GM18498 (cell line): ENCODE results near the gene SLC50A1.
"Not testable (repeated sequence)": the region's sequence is repeated elsewhere in the genome, so short reads cannot be mapped to it uniquely, and the experiment has no call there.

ENCODE experiments used
- ATAC-seq: cut with Tn5 transposase; IDR thresholded peaks from one replicate; pipeline ENCODE4 v1.9.1; 2021; ENCODE audit warnings: mild to moderate bottlenecking, moderate library complexity; ENCODE audit not compliant: unreplicated experiment

The SLC50A1 gene

DNA sequence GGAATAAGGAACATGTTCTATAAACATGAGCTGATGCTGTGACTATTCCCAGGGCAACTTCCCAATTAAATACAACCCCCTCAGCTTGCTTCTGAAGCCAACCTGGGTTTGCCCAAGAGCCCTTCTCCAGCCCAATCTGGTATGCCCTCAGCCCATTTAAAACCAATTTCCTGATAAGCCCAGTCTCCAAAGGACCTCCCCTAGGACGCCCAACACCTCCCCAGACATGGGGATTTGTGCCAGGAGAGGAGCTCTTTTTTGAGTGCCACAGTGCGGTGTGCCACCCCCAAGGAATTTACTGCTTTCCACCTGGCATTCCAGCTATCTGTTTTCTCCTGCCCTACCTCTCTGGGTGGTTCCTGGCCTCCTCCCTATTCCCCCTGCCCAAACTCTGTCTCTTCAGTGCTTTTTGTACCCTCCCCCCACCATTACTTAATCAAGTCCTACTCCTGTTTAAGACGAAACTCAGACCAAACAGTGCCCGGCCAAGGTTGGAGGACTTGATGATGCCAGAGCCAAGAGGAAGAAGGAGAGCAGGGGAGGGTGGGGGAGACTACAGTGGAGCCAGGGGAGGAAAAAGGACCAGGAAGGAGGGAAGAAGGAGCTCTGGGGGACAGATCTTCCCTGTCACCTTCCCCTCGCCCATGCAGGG, 19.4 kb upstream of the SLC50A1 start:
- no peak for ATAC-seq

DNA sequence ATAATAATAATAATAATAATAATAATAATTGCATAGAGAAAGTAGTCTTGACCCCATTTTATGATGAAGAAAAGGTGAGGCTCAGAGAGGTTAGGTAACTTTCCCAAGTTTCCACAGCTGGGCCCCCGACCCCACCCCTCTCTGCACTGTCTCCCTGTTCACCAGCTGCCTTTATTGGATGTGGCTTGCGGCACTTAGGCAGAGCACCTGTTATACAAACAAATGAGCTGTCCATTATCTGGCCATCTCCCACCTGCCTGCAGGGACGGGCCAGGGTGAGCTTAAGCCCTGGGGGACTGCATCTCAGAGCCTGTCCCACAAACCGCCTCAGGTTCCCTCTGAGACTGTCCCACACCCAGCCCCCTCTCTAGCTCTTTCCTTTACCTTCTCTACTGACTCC, 18.0 kb upstream of the SLC50A1 start:
- ATAC-seq = no peak

DNA sequence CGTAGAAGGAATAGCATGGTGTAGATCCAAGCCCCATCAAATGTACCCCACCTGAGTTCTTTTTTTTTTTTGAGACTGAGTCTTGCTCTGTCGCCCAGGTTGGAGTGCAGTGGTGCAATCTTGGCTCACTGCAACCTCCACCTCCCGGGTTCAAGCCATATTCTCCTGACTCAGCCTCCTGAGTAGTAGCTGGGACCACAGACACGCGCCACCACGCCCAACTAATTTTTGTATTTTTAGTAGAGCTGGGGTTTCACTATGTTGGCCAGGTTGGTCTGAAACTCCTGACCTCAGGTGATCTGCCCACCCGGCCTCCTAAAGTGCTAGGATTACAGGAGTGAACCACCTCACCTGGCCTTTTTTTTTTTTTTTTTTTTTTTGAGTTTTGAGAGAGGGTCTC, 17.6 kb upstream of the SLC50A1 start:
- not testable (repeated sequence) for ATAC-seq

DNA sequence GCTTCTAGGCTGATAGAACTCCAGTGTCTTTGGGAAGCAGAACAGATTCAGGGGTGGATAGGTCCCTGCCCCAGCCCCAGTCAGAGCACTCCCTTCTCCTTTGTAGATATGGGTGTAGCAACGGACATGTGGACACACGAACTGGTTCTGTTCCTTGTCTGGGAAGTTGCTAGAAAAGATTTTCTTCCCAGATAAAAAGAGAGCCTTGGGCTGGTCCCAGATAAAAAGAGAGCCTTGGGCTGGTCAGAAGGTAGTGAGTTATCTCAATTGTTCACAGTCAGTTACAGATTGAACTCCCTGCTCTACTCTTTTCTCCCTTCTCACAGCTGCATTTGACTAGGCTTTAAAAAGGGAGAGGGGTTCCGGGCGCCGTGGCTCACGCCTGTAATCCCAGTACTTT, 15.4 kb upstream of the SLC50A1 start:
- ATAC-seq = no peak

DNA sequence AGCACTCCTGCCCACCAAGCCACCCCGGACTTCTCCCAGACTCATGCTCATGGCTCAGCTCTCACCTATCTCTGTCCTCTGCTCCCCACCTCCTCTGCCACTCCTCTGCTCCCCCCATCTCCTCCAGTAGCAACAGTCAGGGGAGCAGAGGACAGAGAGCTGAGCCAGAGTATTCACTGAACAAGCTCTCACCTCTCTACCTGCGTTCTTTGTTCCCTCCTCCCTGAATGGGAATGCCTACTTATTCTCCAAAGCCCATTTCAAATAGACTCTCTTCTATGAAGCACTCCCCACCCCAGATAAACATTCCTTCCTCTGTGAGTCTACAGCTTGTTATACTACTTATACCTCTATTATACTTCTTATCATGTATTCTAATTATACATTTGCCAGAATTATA, 14.4 kb upstream of the SLC50A1 start:
- ATAC-seq = no peak

DNA sequence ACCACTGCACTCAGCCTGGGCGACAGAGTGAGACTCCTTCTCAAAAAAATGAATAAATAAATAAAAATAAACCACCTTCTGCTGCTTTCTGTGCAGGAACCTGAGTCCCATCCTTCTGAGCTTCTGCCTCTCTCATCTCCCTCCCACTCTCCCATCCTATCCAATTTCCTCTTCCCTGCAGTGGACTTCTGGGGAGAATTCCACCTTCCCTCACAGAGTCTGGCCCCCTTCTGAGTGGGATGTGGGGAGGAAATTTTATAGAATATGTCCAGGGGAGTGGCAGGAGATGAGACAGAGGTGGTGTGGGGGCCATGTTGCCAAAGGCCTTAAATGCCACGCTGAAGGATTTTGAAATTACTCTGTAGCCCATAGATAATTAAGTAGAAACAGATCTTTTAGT, 13.3 kb upstream of the SLC50A1 start:
- ATAC-seq = no peak

DNA sequence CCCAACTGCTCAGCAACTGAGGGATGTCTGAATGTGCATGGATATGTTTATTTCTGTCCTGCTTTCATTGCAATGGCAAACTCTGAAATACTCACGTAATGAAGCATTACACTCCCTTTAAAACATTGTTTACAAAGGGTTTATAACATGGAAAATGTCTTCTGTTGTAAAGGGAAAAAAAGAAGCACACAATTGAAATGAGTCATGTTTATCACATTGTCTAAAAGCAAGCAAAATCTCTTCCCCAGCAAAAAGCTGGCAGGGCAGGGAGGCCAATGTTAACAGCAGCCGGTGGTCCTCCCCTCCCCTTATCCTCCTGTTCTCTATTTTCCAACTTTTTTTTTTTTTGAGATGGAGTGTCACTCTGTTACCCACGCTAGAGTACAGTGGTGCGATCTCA, 11.9 kb upstream of the SLC50A1 start:
- no peak for ATAC-seq

DNA sequence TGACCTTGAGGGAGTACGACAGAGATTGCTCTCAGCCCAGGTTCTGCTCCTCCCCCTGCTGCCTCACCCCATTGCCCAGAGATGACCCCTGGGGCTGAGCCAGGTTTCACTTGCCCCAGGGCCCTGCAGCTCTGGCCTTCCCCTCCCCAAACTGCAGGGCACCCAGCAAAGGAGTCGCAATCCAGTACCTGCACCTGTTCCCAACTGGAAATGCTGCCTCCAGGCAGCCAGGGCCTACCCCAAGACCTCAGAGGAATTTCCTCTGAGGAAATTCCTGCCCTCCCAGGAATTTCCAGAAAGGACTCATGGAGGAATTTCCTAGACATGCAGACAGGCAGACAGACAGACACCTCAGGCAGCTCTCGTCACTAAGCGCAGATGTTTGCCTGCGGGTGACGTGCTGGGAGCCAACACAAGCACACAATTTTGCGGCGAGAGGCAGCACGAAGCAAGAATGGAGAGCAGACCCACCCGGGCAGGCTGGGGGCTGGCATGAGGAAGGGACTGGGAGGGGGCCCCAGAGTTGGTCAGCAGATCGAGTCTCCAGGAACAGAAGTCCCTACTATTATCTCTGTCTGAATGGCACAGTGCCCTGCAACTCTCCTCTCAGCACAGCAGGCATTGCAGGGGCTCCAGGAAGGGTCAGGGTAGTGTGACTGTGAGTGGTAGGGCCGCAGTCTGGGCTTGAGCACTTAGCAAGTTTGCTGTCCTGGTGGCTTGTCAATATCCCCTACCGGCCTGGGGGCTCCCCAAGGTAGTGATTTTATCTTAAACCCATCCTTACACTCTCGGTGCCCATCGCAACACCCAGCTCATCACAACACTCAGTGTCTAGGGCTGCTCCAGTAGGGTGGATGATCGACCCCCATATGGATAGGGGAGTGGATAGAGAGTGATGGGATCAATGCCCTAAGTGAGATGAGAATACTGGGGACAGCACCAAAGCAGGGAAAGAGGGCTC, 10.9 kb upstream of the SLC50A1 start:
- ATAC-seq = no peak

DNA sequence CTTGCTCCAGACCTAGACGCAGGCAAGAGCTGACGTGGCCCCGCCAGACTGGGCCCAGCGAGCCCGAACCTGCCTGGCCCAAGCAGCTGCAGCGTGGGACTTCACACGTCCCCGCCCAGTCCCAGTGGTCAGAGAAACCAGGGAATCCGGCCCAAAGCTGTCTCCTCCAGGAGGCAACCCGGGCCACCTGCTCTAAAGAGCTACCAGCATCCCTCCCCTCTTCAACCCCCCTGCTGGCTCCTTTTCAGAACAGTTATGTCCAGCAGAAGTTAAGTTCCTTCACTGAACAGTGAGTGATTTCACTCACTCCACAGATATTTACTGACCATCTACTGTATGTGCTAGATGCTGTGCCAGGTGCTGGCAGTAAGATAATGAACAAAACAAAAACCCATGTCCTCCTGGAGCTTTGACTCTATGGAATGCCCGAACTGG, 10.1 kb upstream of the SLC50A1 start:
- no peak for ATAC-seq

DNA sequence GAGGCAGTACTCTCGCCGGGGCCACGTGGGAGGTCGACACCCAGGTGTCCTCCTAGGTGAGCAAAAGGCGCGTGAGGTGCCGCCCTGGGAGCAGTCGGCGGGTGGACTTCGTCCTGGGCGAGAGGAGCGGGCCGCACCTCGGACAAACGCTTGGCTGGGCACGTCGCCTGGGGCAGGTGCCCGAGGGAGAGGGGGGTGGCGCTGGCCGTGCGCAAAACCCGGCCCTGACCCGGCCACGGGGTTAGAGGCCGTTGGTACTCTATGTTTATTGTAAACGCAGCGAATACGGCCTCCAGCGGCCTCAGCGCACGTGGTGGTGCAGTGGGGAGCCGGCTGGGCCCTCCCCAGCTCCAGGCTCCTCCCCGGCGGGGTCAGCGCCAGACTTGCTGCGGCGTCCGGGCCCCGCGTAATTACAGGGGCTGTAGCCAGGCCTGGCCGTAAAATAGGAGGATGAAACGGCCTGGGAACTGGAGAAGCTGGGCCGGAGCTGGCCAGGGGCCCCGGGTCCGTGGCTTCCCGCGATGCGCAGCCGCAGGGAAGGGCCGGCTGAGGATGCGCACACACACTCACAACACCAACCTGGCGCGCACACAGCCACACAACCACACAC, 9.6 kb upstream of the SLC50A1 start:
- no peak for ATAC-seq

DNA sequence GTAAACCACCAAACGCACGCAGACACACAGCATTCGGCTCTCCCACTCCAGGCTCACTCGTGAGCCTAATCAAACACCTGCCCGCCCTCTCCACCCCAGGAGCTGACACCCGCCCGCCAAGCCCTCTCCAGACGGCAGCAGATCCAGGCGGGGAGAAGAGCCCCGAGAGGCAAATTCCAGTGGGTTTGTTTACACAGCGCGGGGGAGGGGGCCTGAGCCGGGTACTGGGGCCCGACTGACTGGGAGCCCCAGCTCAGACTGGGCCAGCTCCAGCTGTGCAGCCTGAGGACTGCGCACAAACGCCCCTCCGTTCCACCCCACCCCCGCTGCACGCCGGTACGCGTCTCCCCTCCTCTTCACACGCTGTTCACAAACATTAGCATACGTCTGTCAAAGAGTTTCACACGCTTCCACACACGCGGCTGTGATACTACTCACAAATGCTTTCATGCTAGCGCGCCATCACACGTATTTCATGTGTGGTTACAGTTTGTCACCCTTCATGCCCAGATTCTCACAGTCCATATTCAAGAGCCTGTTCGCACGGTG, 9.0 kb upstream of the SLC50A1 start:
- no peak for ATAC-seq

DNA sequence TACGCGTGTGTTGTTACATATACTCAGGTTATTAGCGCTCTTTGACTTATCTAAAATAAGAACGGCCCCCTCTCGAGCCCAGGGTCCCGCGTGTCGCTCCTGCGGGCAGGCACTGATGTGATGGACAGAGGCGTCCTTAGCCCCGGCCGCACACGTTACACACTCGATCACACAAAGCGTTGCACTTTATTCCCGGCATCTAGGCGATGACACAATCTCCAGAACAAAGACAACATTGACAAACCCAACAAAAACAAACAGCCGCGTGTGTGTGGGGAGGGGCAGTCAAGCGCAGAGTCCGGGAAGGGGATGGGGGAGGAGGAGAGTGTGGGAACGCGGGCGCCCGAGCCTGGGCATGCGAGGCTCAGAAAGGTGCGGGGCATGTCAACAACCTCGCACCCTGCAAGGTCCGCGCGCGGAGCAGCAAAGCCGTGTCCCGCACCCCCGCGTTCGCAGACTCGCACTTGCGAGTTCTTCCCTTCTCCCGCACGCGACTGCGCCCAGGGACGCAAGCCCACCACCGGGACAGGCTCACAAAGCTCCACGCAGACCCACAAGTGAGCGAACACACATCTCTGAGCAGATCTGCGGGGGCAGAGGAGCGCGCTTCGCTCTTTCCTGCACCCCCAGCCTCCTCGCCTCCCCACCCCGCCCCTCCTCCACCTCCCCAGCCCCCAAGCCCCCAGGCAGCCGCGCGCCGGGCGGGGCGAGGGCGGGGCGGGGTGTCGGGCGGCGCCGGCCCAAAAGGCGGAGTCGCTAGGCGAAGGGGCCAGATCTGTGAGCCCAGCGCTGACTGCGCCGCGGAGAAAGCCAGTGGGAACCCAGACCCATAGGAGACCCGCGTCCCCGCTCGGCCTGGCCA, 8.3 kb upstream of the SLC50A1 start, which contains the start of gene EFNA1:
TSS of gene EFNA1 (plus strand) at position 772 of the 862 bp plus-strand sequence. CDS start 102 bp downstream, outside the sequence.
- no peak for ATAC-seq

DNA sequence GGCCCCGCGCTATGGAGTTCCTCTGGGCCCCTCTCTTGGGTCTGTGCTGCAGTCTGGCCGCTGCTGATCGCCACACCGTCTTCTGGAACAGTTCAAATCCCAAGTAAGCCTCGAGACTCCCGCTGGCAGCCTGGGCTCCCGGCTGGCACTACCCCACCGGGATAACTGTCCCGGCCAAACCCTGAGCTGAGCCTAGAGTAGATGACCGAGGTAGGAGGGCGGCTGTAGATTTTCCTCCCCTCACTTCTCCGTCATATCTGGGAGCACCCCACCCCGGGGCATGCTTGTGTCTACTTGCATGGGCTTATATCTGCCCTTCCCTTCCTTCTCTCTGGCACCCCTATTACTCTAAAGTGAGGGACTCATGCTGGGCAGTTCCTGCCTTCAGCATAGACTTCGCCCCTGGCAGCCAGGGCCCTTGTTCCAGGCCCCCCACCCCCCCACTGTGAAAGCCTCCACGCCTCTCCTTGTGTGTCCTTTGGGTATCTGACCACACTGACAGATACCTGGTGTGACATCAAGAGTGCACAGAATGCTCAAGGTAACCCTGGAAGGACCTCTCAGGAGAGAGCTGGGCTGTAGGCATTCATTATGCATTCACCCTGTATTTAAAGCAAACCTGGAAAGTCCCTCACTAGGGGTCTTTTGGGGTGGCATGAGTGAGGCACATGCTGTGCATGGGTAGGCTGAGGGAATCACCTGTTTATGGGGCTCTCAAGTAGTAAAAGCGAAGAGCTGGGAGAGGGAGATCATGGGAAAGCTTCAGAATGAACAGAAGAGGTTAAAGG, 7.5 kb upstream of the SLC50A1 start:
- ATAC-seq = no peak

DNA sequence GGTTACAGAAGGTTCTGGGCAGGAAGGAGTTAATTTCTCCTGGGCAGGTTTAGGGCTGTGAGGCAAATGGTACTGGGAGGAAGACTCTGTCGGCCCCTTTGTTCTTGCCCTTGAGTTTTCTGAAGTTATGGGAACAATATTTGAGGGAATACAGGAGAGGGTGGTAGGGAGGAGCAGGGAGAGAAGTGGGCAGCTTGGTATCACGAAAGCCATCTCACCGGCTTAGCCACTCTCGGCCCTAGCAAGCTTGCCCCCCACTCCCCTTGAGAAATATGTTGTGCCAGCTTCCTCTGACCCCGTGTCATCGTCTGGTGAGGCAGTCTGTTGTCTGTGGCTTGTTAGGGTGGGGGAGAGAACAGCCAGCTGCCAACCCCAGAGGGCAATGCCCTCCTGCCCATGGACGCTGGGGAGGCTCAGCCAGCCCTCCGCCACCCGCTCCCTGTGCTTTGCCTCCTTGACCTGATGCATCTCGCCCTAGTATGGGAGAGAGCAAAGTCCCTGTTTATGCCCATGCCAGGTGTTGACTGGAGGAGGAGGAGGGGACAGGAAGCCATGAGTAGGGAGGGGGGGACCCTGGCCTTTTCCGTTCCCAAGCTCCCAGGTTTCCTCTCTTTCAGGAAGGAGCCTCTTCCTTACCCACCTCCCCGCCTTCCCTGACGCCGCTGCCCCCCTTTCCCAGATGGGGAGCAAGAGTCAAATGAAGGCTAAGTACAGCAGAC, 6.7 kb upstream of the SLC50A1 start:
- no peak for ATAC-seq

DNA sequence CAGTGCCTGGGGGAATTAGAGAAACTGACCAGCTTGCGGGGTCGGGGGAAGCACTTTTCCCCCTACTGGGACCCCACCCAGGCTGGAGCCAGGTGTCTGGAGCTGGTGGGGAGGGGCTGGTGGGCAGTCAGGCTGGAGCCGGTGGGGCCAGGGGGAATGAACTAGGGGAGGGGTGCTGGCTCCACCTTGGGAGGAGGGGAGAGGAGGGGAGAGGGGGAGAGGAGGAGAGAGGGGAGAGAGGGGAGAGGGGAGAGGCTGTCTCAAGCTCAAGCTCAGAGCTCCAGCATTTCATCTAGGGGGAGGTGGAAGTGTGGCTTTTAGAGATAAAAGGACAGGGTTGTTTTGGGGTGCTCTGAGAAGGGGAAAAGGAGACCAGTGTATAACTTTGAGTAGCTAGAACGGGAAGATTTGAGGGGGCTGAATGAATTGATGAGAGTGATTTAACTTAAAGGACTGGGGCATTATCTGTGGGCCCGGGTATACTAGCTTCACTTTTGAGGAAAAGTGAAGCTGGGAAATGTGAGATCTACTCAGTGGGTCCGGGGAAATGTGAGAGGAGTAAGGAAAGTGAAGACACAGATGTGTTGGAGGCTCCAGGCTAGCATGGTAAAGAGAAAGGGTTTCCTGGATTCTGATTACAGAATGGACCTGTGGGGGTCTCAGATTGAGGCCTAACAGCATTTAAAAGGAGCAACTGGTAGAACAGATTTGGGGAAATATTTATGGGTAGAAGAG, 5.2 kb upstream of the SLC50A1 start:
- no peak for ATAC-seq

DNA sequence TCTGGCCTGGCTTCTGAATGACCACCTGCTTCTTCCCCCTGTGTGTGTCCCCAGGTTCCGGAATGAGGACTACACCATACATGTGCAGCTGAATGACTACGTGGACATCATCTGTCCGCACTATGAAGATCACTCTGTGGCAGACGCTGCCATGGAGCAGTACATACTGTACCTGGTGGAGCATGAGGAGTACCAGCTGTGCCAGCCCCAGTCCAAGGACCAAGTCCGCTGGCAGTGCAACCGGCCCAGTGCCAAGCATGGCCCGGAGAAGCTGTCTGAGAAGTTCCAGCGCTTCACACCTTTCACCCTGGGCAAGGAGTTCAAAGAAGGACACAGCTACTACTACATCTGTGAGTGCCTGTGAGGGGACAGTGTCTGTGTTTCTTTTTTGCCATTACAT, 4.4 kb upstream of the SLC50A1 start:
- no peak for ATAC-seq

DNA sequence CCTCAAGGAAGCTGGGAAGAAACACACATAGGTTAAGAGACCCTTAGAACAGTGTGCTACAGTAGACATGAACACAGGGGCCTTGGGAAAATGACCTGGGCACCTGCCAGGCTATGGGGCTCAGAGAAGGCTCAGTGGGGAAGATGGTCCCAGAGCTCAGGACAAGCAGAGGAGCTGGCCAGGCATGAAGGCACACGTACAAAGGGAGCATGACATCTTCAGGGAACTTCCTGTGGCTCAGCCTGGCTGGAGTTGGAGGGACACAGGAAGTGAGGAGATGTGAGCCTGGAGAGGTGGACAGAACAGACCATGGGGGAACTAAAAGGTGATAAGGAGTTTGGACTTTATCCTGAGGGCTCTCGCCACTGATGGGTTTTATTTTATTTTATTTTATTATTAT, 3.8 kb upstream of the SLC50A1 start:
- ATAC-seq = no peak

DNA sequence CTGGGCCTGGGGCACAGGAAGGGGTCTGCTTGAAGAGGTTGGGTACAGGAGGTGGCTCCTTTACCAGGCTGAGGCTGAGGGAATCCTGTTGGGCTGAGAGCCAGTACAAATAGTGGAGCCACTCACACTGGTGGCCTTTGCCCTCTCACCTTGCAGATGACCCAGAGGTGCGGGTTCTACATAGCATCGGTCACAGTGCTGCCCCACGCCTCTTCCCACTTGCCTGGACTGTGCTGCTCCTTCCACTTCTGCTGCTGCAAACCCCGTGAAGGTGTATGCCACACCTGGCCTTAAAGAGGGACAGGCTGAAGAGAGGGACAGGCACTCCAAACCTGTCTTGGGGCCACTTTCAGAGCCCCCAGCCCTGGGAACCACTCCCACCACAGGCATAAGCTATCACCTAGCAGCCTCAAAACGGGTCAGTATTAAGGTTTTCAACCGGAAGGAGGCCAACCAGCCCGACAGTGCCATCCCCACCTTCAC, 1.8 kb upstream of the SLC50A1 start:
- ATAC-seq = no peak
